HG03558 (cell line): ENCODE results near the gene MYBPHL.
A peak's percentile ranks its signal among the peaks of the same experiment; 100 is the strongest.

Experiments
- ATAC-seq: cut with Tn5 transposase; IDR thresholded peaks from one replicate; pipeline ENCODE4 v1.9.1; 2021; ENCODE audit warnings: moderate number of reproducible peaks; ENCODE audit not compliant: unreplicated experiment; ENCODE audit errors: extremely low read depth

The MYBPHL gene

DNA sequence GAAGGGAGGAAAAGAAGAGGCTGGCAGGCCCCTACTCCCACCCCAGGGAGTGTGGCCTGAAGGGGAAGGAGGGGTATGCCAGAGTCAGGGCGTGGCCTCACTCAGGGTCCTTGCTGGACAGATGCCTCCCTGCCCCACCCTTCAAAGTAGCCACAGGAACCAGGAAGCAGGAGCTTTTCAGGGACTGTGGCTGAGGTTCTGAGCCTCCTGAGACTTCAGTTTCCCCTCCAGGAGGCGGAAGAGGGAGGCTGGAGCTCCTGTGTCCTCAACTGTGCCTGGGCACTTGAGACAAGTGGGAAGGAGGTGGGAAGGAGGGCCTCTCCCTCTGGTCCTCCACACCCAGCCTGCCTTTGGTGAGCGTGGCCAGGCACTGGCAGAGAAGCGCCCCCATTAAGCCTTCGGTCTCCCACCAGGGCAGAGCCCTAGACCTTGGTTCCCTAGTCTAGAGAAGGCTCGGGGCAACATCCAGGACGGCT, 52.2 kb downstream of the MYBPHL start:
- ATAC-seq: no peak

DNA sequence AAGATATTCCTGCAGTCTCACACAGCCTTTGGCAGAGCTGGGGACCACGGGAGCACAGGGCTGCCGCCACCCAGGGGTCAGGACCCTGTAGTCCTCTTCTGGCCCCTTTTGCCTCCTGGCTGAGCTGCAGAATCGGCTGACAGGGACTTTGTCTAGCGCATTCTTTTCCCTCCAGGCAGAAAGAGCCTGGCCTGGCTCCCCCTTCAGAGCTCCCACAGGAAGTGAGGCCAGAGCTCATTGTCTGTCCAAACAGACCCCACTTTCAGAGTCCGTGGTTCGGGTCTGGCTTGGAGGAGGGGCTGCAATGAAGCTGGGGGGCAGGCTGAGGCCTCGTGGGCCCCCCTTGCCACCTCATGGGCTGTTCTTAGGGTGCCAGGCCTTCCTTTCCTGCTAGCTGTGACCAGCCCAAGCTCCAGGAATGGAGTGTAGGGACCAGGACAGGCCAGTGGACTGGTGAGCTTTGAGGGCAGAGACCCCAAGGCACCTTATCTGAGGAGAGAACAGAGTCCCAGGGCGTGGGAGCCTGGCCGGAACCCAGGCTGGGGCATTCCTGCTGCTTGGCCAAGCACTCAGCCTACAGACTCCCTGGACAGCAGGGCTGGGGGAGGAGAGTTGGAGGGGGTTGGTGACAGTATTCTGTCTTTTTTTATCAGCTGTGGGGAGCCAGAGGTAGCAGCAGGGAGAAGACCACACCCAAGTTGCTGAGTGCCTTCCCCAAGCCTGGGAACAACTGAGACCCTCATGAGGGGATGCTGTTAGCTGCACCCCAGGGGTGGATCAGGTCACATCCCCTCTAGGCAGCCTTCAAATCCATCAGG, 52.8 kb downstream of the MYBPHL start:
- ATAC-seq: no peak

- no peak for ATAC-seq
These were observed 53.7 kb downstream of the MYBPHL start for GRCh38 chr1:109252893-109253802.

GRCh38 chr1:109252167-109252892, 54.5 kb downstream of the MYBPHL start:
- ATAC-seq: no peak

DNA sequence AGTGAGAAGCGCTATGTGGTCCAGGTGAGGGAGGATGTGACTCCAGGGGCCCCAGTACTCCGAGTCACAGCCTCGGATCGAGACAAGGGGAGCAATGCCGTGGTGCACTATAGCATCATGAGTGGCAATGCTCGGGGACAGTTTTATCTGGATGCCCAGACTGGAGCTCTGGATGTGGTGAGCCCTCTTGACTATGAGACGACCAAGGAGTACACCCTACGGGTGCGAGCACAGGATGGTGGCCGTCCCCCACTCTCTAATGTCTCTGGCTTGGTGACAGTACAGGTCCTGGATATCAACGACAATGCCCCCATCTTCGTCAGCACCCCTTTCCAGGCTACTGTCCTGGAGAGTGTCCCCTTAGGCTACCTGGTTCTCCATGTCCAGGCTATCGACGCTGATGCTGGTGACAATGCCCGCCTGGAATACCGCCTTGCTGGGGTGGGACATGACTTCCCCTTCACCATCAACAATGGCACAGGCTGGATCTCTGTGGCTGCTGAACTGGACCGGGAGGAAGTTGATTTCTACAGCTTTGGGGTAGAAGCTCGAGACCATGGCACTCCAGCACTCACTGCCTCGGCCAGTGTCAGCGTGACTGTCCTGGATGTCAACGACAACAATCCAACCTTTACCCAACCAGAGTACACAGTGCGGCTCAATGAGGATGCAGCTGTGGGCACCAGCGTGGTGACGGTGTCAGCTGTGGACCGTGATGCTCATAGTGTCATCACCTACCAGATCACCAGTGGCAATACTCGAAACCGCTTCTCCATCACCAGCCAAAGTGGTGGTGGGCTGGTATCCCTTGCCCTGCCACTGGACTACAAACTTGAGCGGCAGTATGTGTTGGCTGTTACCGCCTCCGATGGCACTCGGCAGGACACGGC, 55.3 kb downstream of the MYBPHL start:
- no peak for ATAC-seq

DNA sequence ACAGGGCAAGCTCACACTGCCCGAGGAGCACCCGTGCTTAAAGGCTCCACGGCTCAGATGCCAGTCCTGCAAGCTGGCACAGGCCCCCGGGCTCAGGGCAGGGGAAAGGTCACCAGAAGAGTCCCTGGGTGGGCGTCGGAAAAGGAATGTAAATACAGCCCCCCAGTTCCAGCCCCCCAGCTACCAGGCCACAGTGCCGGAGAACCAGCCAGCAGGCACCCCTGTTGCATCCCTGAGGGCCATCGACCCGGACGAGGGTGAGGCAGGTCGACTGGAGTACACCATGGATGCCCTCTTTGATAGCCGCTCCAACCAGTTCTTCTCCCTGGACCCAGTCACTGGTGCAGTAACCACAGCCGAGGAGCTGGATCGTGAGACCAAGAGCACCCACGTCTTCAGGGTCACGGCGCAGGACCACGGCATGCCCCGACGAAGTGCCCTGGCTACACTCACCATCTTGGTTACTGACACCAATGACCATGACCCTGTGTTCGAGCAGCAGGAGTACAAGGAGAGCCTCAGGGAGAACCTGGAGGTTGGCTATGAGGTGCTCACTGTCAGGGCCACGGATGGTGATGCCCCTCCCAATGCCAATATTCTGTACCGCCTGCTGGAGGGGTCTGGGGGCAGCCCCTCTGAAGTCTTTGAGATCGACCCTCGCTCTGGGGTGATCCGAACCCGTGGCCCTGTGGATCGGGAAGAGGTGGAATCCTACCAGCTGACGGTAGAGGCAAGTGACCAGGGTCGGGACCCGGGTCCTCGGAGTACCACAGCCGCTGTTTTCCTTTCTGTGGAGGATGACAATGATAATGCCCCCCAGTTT, 56.1 kb downstream of the MYBPHL start:
- ATAC-seq: no peak

DNA sequence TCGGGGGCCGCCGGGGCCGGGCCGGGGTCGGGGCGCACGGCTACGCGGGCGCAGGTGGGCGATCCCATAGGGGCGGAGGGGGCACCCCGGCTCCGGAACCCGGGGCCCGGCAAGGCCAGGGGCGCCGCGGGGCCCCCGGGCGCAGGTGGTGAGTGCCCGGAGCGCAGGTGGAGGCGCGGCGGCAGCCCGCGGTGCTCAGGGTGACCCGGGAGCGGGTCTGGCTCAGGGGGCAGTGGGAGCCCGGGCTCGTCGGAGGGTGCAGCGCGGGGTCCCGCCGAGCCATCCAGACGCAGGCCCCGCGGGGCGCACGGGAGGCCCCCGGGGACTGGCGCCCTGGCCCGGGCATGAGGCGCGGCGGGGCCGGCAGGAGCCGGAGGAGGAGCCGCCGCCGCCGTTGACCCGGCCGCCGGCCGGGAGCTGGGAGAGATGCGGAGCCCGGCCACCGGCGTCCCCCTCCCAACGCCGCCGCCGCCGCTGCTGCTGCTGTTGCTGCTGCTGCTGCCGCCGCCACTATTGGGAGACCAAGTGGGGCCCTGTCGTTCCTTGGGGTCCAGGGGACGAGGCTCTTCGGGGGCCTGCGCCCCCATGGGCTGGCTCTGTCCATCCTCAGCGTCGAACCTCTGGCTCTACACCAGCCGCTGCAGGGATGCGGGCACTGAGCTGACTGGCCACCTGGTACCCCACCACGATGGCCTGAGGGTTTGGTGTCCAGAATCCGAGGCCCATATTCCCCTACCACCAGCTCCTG, 57.0 kb downstream of the MYBPHL start:
- ATAC-seq: peak; percentile 8

DNA sequence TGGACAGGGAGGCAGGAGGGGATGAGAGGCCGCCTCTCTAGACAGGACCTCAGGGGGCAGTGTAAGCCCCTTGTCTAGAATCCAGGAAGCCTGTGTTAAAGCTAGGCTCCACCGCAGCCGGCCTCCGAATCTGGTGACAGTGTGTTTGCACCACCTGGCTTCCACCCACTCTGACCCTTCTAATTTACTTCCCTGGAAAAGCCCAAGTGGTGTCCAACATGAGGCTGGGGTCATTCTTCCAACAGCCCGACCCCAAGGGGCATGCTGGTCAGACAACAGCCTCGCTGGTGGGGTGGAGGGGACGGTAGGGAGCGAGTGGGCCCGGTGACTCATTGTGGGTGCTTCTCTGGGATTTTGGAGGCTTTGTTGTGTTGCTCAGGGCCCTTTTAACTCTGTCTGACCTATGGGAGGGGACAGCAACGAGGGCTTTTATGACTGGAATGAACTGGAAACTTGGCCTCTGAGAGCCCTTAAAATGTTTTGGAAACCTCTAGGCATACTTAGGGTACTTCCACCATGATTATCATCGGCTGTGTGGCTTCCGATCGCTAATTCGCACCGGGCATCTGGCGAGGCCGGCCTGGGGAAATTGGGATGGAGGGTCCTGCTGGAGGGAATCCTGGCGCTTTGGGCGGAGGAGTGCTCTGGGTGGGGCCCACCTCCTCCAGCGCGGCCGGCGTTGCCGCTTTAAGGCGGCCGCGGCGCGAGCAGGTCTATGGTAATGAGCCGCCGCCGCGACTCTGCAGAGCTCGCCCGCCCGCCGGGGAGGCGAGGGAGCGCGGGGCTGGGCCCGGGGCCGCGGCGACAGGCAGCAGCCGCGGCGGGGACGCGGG, 57.8 kb downstream of the MYBPHL start, which contains the start of gene CELSR2:
CELSR2 (plus strand) TSS at position 743 of the 833 bp plus-strand sequence. CDS start 541 bp downstream, outside the sequence.
- peak; percentile 46 for ATAC-seq

DNA sequence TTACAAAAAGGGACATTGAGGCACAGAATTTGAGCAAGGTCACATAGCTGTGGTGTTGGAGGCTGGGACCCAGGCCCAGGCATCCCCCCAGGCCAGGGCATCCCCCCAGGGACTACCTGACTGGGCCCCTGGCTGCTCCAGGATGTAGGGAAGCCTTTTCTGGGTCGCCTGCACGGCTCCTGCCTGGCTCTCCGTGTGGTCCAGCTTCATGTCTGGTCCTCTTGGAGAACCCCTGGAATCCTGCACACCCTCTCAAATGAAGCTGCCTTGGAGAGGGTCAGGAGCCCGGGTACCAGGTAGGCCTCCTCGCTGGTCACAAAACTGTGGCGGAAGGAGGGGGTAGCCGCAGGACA, 58.4 kb downstream of the MYBPHL start:
- no peak for ATAC-seq

DNA sequence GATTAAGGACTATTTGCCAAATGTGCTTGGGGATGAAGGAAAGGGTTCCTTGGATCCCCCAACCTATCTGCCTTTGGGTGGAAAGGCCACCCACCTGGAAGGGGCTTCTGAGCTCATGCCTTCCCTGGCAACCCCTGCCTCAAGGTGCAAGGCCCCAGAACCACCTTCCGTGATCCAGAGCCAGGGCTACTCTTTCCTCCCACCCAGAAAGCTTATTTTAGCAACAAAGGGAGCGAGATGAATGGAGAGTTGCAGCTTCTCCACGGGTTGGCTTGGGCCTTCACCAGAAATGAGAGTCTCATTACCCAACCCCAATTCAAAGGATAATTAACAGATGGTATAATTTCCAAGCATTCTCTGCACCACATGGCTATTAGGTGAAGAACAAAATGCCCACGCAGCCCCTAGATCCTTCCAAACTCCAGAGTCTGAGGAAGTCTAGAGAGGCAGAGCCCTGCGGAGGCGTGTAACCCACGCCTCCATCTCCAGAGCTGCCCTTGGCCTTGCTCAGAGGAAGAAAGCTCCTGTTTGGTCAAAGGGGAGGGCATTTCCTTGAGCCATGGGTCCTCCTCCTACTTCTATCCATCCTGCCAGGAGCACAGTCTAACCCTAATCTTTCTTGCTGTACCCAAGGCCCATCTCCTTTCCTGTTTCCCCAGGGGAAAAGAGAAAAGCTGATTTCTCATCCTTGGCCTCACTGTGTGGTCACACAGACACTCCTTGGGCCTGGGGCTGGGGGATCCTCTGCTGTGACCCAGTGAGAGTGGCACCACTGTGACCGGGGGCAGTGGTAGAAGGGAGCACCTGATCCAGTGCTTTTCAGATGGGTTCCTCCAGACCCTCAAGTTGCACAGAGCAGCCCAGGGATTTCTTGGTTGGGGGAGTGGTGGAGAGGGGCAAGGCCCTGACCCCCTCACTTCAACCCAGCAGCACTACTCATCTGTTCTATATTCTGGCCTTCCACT, 59.1 kb downstream of the MYBPHL start:
- ATAC-seq: no peak

- no peak for ATAC-seq
These were observed 60.7 kb downstream of the MYBPHL start for GRCh38 chr1:109246141-109246551.

- no peak for ATAC-seq
These were observed 62.8 kb downstream of the MYBPHL start for GRCh38 chr1:109243860-109244552.

GRCh38 chr1:109243221-109243620, 63.6 kb downstream of the MYBPHL start:
- no peak for ATAC-seq

DNA sequence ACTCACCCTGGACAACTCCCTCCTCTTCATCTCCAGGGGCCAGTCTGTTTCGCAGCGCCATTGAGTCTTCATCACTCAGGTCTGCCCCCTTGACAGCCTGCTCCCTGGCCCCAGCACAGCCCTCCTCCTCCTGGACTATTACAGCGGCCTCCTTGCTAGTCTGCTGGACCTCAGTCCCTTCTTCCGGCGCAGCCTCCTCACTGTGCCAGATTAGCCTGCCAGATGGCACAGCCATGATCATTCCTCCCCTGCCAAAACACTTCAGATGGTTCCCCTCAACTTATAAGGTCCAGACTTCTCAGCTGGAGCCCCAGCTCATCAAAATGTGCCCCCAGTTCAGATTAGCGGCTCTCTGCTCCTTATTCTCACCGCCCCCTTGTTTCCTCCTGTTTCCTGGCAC, 64.4 kb downstream of the MYBPHL start:
- ATAC-seq: no peak
